Measurements from ENCODE around the gene SYPL1.

SYPL1 gene

DNA sequence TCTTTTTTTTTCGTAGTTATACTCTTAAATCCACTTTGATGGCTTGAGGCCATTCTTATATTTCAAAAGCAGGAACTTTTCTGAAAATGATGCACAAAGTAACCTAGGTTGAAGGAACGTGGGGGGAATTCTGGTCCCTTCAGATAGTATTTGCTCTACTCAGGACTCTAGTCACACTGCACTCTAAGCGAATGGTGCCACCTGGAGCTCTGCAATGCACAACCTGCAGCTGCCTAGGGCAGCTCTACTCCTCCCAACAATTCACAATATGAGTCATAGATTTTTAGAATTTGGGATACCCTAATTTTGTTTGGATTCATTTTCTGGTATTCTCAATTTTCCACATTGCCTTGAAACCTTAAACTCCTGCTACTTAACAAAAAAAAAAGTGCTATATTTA lies 17.3 kb downstream of the SYPL1 start:
- POLR2A ChIA-PET = interaction anchor here (1.2 kb wide), 1 partner anchor 17 kb away, joined by 3 read pairs; the partner anchor contains the start of gene SYPL1
- peaks cover 7% of the 10 kb centered on the region for H3K4me1 ChIP-seq (ENCODE audit: control insufficient read depth, insufficient read depth, low read length)

DNA sequence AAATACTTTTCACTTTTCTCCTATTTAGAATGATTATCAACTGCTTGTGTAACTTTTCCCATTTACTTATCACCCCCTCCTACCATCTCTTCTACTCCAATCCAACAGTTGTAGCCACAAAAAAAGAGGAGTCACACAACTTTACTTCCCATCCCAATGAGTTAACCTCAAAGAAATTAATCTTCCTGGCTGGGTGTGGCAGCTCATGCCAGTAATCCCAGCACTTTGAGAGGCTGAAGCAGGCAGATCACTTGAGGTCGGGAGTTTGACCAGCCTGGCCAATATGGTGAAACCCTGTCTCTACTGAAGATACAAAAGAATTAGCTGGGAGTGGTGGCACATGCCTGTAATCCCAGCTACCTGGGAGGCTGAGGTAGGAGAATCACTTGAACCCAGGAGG lies 19.9 kb downstream of the SYPL1 start:
- ChIA-PET CTCF (interaction anchor here (1.1 kb wide), 2 partner anchors 22 to 62 kb away, joined by 3 to 10 read pairs; no protein-coding TSS in a partner anchor), POLR2A (no interaction called here)
- H3K9me3 ChIP-seq (ENCODE audit: control insufficient read depth, insufficient read depth, low read depth, low read length) = no peaks in the 10 kb centered on the region
- H3K4me1 ChIP-seq (ENCODE audit: control insufficient read depth, insufficient read depth, low read length) = peaks cover 9% of the 10 kb centered on the region
- H3K27ac ChIP-seq (ENCODE audit: extremely low read depth, low read depth, low read length) = no peak overlapping the region
- no peak for TF ChIP-seq ZNF837 (tag by site-specific recombination; IDR thresholded peaks at IDR 0.05)
- TF ChIP-seq HOXD13 (CRISPR knock-in tag; IDR thresholded peaks at IDR 0.05; ENCODE audit: borderline replicate concordance) = no peak
- TF ChIP-seq OVOL3 (tag by site-specific recombination; IDR thresholded peaks at IDR 0.05) = no peak
- TF ChIP-seq ZNF274 (IDR thresholded peaks at IDR 0.05; ENCODE audit: low read length) = no peak
- peak; percentile 21; the same call in 1 of the 2 replicates for TF ChIP-seq ZNF274 (tag by site-specific recombination; IDR thresholded peaks at IDR 0.05; ENCODE audit: borderline replicate concordance)
- no peak for TF ChIP-seq ZNF184 (tag by site-specific recombination; IDR thresholded peaks at IDR 0.05)
- TF ChIP-seq, protein P1, sequence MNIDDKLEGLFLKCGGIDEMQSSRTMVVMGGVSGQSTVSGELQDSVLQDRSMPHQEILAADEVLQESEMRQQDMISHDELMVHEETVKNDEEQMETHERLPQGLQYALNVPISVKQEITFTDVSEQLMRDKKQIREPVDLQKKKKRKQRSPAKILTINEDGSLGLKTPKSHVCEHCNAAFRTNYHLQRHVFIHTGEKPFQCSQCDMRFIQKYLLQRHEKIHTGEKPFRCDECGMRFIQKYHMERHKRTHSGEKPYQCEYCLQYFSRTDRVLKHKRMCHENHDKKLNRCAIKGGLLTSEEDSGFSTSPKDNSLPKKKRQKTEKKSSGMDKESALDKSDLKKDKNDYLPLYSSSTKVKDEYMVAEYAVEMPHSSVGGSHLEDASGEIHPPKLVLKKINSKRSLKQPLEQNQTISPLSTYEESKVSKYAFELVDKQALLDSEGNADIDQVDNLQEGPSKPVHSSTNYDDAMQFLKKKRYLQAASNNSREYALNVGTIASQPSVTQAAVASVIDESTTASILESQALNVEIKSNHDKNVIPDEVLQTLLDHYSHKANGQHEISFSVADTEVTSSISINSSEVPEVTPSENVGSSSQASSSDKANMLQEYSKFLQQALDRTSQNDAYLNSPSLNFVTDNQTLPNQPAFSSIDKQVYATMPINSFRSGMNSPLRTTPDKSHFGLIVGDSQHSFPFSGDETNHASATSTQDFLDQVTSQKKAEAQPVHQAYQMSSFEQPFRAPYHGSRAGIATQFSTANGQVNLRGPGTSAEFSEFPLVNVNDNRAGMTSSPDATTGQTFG (tag by site-specific recombination; IDR thresholded peaks at IDR 0.05; ENCODE audit: borderline replicate concordance) = no peak
- peaks cover 24 to 45% of the 10 kb centered on the region in 2 experiments for H3K36me3 ChIP-seq (ENCODE audit: control insufficient read depth in 2 of 2, insufficient read depth in 1 of 2, low read length in 2 of 2)
- no peak overlapping the region for H3K4me3 ChIP-seq (ENCODE audit: low read depth, low read length)

More for the DNA sequence above, 17.3 kb downstream of the SYPL1 start:
- H3K9me3 ChIP-seq (ENCODE audit: control insufficient read depth, insufficient read depth, low read depth, low read length) = no peaks in the 10 kb centered on the region
- no peak overlapping the region for H3K27ac ChIP-seq (ENCODE audit: extremely low read depth, low read depth, low read length)
- peaks cover 24 to 39% of the 10 kb centered on the region in 2 experiments for H3K36me3 ChIP-seq (ENCODE audit: control insufficient read depth in 2 of 2, insufficient read depth in 1 of 2, low read length in 2 of 2)
- no peak overlapping the region for H3K4me3 ChIP-seq (ENCODE audit: low read depth, low read length)
- TF ChIP-seq ZNF514 (tag by site-specific recombination; IDR thresholded peaks at IDR 0.05) (no peak), ZNF184 (tag by site-specific recombination; IDR thresholded peaks at IDR 0.05) (no peak), SETDB1 (IDR thresholded peaks at IDR 0.05; ENCODE audit: insufficient read length, low read length) (no peak), ZNF549 (tag by site-specific recombination; IDR thresholded peaks at IDR 0.05) (no peak), ZNF324 (tag by site-specific recombination; IDR thresholded peaks at IDR 0.05) (no peak), ZNF670 (tag by site-specific recombination; IDR thresholded peaks at IDR 0.05; ENCODE audit: low read depth) (no peak), ZNF112 (tag by site-specific recombination; IDR thresholded peaks at IDR 0.05) (no peak), ZNF138 (tag by site-specific recombination; IDR thresholded peaks at IDR 0.05; ENCODE audit: borderline replicate concordance) (no peak), ZNF510 (tag by site-specific recombination; IDR thresholded peaks at IDR 0.05; ENCODE audit: insufficient replicate concordance) (no peak), ZBTB17 (tag by site-specific recombination; IDR thresholded peaks at IDR 0.05) (no peak), ZNF830 (tag by site-specific recombination; IDR thresholded peaks at IDR 0.05; ENCODE audit: low read depth) (no peak), BCL11A (tag by site-specific recombination; IDR thresholded peaks at IDR 0.05; ENCODE audit: low read depth) (no peak), ZNF843 (tag by site-specific recombination; IDR thresholded peaks at IDR 0.05) (no peak), ZNF221 (tag by site-specific recombination; IDR thresholded peaks at IDR 0.05; ENCODE audit: borderline replicate concordance) (no peak), ZNF175 (tag by site-specific recombination; IDR thresholded peaks at IDR 0.05) (no peak), YY2 (tag by site-specific recombination; IDR thresholded peaks at IDR 0.05) (no peak), FEZF1 (tag by site-specific recombination; IDR thresholded peaks at IDR 0.05) (no peak), ZNF544 (tag by site-specific recombination; IDR thresholded peaks at IDR 0.05) (no peak)
- TF ChIP-seq, protein P2, sequence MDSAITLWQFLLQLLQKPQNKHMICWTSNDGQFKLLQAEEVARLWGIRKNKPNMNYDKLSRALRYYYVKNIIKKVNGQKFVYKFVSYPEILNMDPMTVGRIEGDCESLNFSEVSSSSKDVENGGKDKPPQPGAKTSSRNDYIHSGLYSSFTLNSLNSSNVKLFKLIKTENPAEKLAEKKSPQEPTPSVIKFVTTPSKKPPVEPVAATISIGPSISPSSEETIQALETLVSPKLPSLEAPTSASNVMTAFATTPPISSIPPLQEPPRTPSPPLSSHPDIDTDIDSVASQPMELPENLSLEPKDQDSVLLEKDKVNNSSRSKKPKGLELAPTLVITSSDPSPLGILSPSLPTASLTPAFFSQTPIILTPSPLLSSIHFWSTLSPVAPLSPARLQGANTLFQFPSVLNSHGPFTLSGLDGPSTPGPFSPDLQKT (IDR thresholded peaks at IDR 0.05; ENCODE audit: borderline replicate concordance, low read depth, low read length) = no peak
- TF ChIP-seq, protein P3, sequence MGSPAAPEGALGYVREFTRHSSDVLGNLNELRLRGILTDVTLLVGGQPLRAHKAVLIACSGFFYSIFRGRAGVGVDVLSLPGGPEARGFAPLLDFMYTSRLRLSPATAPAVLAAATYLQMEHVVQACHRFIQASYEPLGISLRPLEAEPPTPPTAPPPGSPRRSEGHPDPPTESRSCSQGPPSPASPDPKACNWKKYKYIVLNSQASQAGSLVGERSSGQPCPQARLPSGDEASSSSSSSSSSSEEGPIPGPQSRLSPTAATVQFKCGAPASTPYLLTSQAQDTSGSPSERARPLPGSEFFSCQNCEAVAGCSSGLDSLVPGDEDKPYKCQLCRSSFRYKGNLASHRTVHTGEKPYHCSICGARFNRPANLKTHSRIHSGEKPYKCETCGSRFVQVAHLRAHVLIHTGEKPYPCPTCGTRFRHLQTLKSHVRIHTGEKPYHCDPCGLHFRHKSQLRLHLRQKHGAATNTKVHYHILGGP (tag by site-specific recombination; IDR thresholded peaks at IDR 0.05) = no peak
- CTCF ChIA-PET = interaction anchor here (1.3 to 1.4 kb wide), 2 partner anchors 9 to 37 kb away, joined by 3 to 4 read pairs; no protein-coding TSS in a partner anchor

Measured in HEK293 (cell line).